Testis (tissue), 3 donors: ENCODE data around the gene MAP4K4. TPM values are rescaled to one million over a fixed set of nuclear protein-coding genes. Genes with fewer than 3 reads are reported as not detected.
A peak's percentile ranks its signal among the peaks of the same experiment; 100 is the strongest.

Source experiments
- DNase-seq: peaks from one replicate; pipeline ENCODE4 v3.0.0-alpha.2; 2019
- H3K27ac ChIP-seq, 2 donors: fragments of 200-600 bp; sonication (generic); one replicate each; pipeline ENCODE4 v1.5.1; 2019
- H3K27me3 ChIP-seq: fragments of 200-600 bp; sonication (generic); one replicate; pipeline ENCODE4 v1.5.1; 2019
- H3K36me3 ChIP-seq: fragments of 200-600 bp; sonication (generic); one replicate; pipeline ENCODE4 v1.5.1; 2017; ENCODE audit warnings: low read depth; ENCODE audit errors: missing control alignments
- H3K4me1 ChIP-seq: fragments of 200-600 bp; sonication (generic); one replicate; pipeline ENCODE4 v1.5.1; 2019
- H3K4me3 ChIP-seq, 2 donors: fragments of 200-600 bp; sonication (generic); one replicate each; pipeline ENCODE4 v1.5.1; 2017 to 2019
- H3K9me3 ChIP-seq: fragments of 200-600 bp; sonication (generic); one replicate; pipeline ENCODE4 v1.5.1; 2017
- CTCF ChIP-seq, 3 experiments: fragments of 450-650 bp in 2 of 3; fragments of 200-600 bp in 1 of 3; sonication (generic) in 1 of 3; IDR thresholded peaks; one replicate each; pipeline ENCODE4 v1.5.1; 2016 to 2019; ENCODE audit warnings: antibody characterized with exemption in 3 of 3, mild to moderate bottlenecking in 2 of 3, moderate library complexity in 1 of 3
- POLR2A ChIP-seq: fragments of 450-650 bp; IDR thresholded peaks from one replicate; pipeline ENCODE4 v1.6.1; 2017; ENCODE audit warnings: antibody characterized with exemption, mild to moderate bottlenecking, moderate library complexity
- WGBS, 2 donors: methylation state at CpG; one replicate each; pipeline ENCODE4 v1.1.5; 2018; 5-methylcytosine and 5-hydroxymethylcytosine counted together
- intact Hi-C: fragments of 100-400 bp; cut with DNase I; formaldehyde crosslinking; loops from one replicate; pipeline ENCODE4 v1.15.1; 2023; ENCODE audit warnings: low total_unique reads
- polyA plus RNA-seq: library from polyadenylated mRNA; stranded (reverse); fragments of 350-450 nt; fragmentation: Illumina TruSeq; extraction: RNeasy Lipid Tissue Mini Kit (QIAGEN cat#74804); gene quantifications from one replicate; pipeline ENCODE4 v1.2.3, GENCODE V29; 2014; ENCODE audit warnings: low read depth, low replicate concordance; ENCODE audit not compliant: insufficient read depth
- total RNA-seq, 2 donors: library from RNA; depleted of rRNA; stranded (reverse); fragments of >200 nt; gene quantifications; one replicate each; pipeline ENCODE4 v1.2.3, GENCODE V29; 2016

MAP4K4 gene
- total and polyA plus RNA-seq, 3 donors from 2014 or later = 88.2 to 194 (median 174) TPM

GRCh38 chr2:101742547-101742946 is 45.0 kb downstream of the MAP4K4 start:
- TF ChIP-seq CTCF (IDR thresholded peaks at IDR 0.05) = no peak
- no peak for TF ChIP-seq POLR2A
- H3K27me3 ChIP-seq = no peaks in the 10 kb centered on the region
- no peak for DNase-seq
- no peaks in the 10 kb centered on the region for H3K36me3 ChIP-seq
- H3K9me3 ChIP-seq = no peaks in the 10 kb centered on the region
- 17 to 27% methylated on average over 1 of the region's 1 CpG for WGBS, 2 donors
- intact Hi-C loops = no loop called here
- peaks cover 28% of the 10 kb centered on the region for H3K4me1 ChIP-seq
- peak overlapping the region in 1 of 2 donors; percentile 49 for H3K27ac ChIP-seq
- H3K4me3 ChIP-seq = no peak overlapping the region

GRCh38 chr2:101743288-101743687 is 45.8 kb downstream of the MAP4K4 start:
- no peaks in the 10 kb centered on the region for H3K27me3 ChIP-seq
- H3K9me3 ChIP-seq = no peaks in the 10 kb centered on the region
- no peak for DNase-seq
- H3K27ac ChIP-seq = no peak overlapping the region
- H3K4me1 ChIP-seq = peaks cover 28% of the 10 kb centered on the region
- H3K36me3 ChIP-seq = no peaks in the 10 kb centered on the region
- WGBS, 2 donors = 74 to 78% methylated on average over 3 of the region's 3 CpGs
- H3K4me3 ChIP-seq = no peak overlapping the region
- intact Hi-C loops = no loop called here
- TF ChIP-seq CTCF (IDR thresholded peaks at IDR 0.05) = no peak
- no peak for TF ChIP-seq POLR2A

- intact Hi-C loops = no loop called here
- Histone ChIP-seq H3K36me3 (no peaks in the 10 kb centered on the region), H3K27me3 (no peaks in the 10 kb centered on the region), H3K9me3 (no peaks in the 10 kb centered on the region), H3K4me1 (peaks cover 28% of the 10 kb centered on the region), H3K4me3 (no peak overlapping the region), H3K27ac (no peak overlapping the region)
- no peak for DNase-seq
- WGBS, 2 donors = 60 to 83% methylated on average over 1 of the region's 1 CpG
- TF ChIP-seq CTCF (IDR thresholded peaks at IDR 0.05) (no peak), POLR2A (no peak)
Observed at GRCh38 chr2:101744832-101745231, 47.3 kb downstream of the MAP4K4 start.

GRCh38 chr2:101745711-101746694 is 48.5 kb downstream of the MAP4K4 start:
- no peaks in the 10 kb centered on the region for H3K27me3 ChIP-seq
- DNase-seq = no peak
- peaks cover 21% of the 10 kb centered on the region for H3K4me1 ChIP-seq
- no peak overlapping the region for H3K27ac ChIP-seq
- intact Hi-C loops = no loop called here
- H3K4me3 ChIP-seq = no peak overlapping the region
- 77 to 79% methylated on average over 4 of the region's 4 CpGs for WGBS, 2 donors
- H3K9me3 ChIP-seq = no peaks in the 10 kb centered on the region
- TF ChIP-seq CTCF (IDR thresholded peaks at IDR 0.05) = no peak
- no peak for TF ChIP-seq POLR2A
- no peaks in the 10 kb centered on the region for H3K36me3 ChIP-seq
